GM18517 (cell line): ENCODE data around the gene VOPP1.

Experiments
- ATAC-seq: cut with Tn5 transposase; IDR thresholded peaks from one replicate; pipeline ENCODE4 v1.9.1; 2021; ENCODE audit warnings: mild to moderate bottlenecking, moderate library complexity; ENCODE audit not compliant: unreplicated experiment

The VOPP1 gene

GRCh38 chr7:55556031-55556430 is 16.3 kb downstream of the VOPP1 start:
- ATAC-seq: no peak

- no peak for ATAC-seq
Observed at GRCh38 chr7:55555160-55555559, 17.1 kb downstream of the VOPP1 start.

- no peak for ATAC-seq
Observed at GRCh38 chr7:55554038-55554437, 18.3 kb downstream of the VOPP1 start.

- no peak for ATAC-seq
Observed at GRCh38 chr7:55553024-55553345, 19.3 kb downstream of the VOPP1 start.

- ATAC-seq: no peak
Observed at GRCh38 chr7:55552320-55553023, 19.8 kb downstream of the VOPP1 start.

GRCh38 chr7:55550841-55551537 is 21.3 kb downstream of the VOPP1 start:
- ATAC-seq: no peak

- no peak for ATAC-seq
Observed at GRCh38 chr7:55550010-55550663, 22.2 kb downstream of the VOPP1 start.

- no peak for ATAC-seq
Observed at GRCh38 chr7:55549457-55549856, 22.8 kb downstream of the VOPP1 start.

GRCh38 chr7:55548295-55548731 is 24.0 kb downstream of the VOPP1 start:
- ATAC-seq: peak; percentile 38

- no peak for ATAC-seq
Observed at GRCh38 chr7:55546814-55547213, 25.5 kb downstream of the VOPP1 start.

- ATAC-seq: no peak
Observed at GRCh38 chr7:55545496-55545895, 26.8 kb downstream of the VOPP1 start.

- no peak for ATAC-seq
Observed at GRCh38 chr7:55540226-55540858, 32.0 kb downstream of the VOPP1 start.

GRCh38 chr7:55539380-55539779 is 32.9 kb downstream of the VOPP1 start:
- ATAC-seq: no peak

GRCh38 chr7:55538538-55538937 is 33.8 kb downstream of the VOPP1 start:
- no peak for ATAC-seq

- no peak for ATAC-seq
Observed at GRCh38 chr7:55537458-55537990, 34.8 kb downstream of the VOPP1 start.

- no peak for ATAC-seq
Observed at GRCh38 chr7:55536619-55537457, 35.5 kb downstream of the VOPP1 start.

GRCh38 chr7:55535617-55536016 is 36.7 kb downstream of the VOPP1 start:
- ATAC-seq: no peak

GRCh38 chr7:55534916-55535590 is 37.2 kb downstream of the VOPP1 start:
- no peak for ATAC-seq

- peak; percentile 70 for ATAC-seq
Observed at GRCh38 chr7:55534262-55534915, 37.9 kb downstream of the VOPP1 start.

- ATAC-seq: no peak
Observed at GRCh38 chr7:55533729-55534080, 38.6 kb downstream of the VOPP1 start.
